AG04450 (cell line): Measurements from ENCODE around the gene CDH10. TPM values are rescaled to one million over a fixed set of nuclear protein-coding genes. Genes with fewer than 3 reads are reported as not detected.

Source experiments
- CTCF ChIA-PET: fragments of 300-600, 350-600 bp; formaldehyde crosslinking; extraction: SDS; loops from one replicate; lab custom pipeline; 2022; ENCODE audit warnings: antibody characterized with exemption, inconsistent platforms; lab: Charles Lee
- POLR2A ChIA-PET: fragments of 350-600 bp; formaldehyde crosslinking; extraction: SDS; loops from one replicate; lab custom pipeline; 2021; ENCODE audit warnings: antibody characterized with exemption, inconsistent platforms; lab: Yijun Ruan, JAX
- DNase-seq: peaks from one replicate; pipeline ENCODE4 v3.0.0-alpha.2; 2011; ENCODE audit warnings: low read depth, low spot score
- H3K27ac ChIP-seq: one replicate; pipeline ENCODE4 v1.5.1; 2012; ENCODE audit warnings: low read depth, low read length, control low read depth
- H3K27me3 ChIP-seq: one replicate; pipeline ENCODE4 v1.6.0; 2012; ENCODE audit warnings: low read length; ENCODE audit not compliant: control insufficient read depth, insufficient read depth
- H3K4me3 ChIP-seq: 2 replicates; pipeline ENCODE4 v1.5.1; 2011; ENCODE audit warnings: mild to moderate bottlenecking, low read depth, low read length, control low read depth
- H3K9me3 ChIP-seq: 2 replicates; pipeline ENCODE4 v1.5.1; 2012; ENCODE audit warnings: low read length; ENCODE audit not compliant: control insufficient read depth, insufficient read depth
- polyA plus RNA-seq: library from polyadenylated mRNA; depleted of rRNA; stranded (reverse); fragments of >200 nt; gene quantifications from 2 replicates; pipeline ENCODE4 v1.2.3, GENCODE V29; 2011
- TF ChIP-seq, protein P1 (sequence below): IDR thresholded peaks from 2 replicates; pipeline ENCODE4 v1.5.1; 2011; ENCODE audit warnings: low read depth, low read length, control low read depth, inconsistent platforms

Gene CDH10
- polyA plus RNA-seq, 1 experiment = not detected

- Histone ChIP-seq H3K9me3 (peaks cover 14% of the 10 kb centered on the region; the same call in 1 of the 2 replicates), H3K4me3 (no peak overlapping the region), H3K27me3 (no peaks in the 10 kb centered on the region), H3K27ac (no peak overlapping the region)
- no peak for DNase-seq
- TF ChIP-seq, protein P1, sequence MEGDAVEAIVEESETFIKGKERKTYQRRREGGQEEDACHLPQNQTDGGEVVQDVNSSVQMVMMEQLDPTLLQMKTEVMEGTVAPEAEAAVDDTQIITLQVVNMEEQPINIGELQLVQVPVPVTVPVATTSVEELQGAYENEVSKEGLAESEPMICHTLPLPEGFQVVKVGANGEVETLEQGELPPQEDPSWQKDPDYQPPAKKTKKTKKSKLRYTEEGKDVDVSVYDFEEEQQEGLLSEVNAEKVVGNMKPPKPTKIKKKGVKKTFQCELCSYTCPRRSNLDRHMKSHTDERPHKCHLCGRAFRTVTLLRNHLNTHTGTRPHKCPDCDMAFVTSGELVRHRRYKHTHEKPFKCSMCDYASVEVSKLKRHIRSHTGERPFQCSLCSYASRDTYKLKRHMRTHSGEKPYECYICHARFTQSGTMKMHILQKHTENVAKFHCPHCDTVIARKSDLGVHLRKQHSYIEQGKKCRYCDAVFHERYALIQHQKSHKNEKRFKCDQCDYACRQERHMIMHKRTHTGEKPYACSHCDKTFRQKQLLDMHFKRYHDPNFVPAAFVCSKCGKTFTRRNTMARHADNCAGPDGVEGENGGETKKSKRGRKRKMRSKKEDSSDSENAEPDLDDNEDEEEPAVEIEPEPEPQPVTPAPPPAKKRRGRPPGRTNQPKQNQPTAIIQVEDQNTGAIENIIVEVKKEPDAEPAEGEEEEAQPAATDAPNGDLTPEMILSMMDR = no peak
- POLR2A ChIA-PET = no interaction called here
- CTCF ChIA-PET = no interaction called here
Measured at GRCh38 chr5:24477958-24478357, 166.8 kb downstream of the CDH10 start.

DNA sequence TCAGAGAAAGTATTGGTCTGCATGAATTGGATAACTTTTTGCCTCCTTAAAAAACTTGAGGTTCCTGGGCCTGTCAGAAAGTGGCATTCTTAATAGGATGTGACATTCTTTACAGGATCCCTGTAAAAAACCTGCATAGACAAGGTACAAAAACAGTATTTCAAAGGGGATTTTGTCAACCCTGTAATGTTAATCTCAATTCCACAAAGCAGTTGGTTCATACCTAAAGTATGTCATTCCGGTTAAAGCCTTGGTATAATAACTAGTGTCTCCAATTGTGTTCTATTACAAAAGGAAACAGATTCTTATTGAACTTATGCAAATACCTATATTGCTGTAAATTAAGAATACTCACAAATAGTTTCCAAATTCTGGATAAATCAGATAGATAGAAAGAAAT, 169.7 kb downstream of the CDH10 start:
- TF ChIP-seq, protein P1 = no peak
- DNase-seq = no peak
- CTCF ChIA-PET = no interaction called here

DNA sequence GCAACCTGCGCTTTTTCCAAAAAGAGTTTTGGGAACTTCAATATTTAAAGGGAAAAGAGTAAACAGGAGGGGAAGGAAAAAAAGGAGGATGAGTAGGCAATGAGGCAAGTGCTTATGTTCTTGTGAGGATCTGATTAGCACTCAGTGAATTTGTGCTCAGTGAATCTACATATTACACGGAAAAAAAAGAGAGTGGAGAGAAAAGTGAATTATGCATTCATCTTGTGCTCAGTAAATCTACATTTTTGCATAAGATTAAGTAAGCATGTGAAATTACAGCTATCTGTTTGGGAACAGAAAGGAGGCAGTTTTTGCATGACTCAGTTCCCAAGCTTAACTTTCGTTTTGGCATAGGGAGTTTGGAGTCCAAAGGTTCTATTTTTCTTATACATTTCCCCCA, 170.1 kb downstream of the CDH10 start:
- Histone ChIP-seq H3K9me3 (peaks cover 11% of the 10 kb centered on the region; the same call in 1 of the 2 replicates), H3K27me3 (no peaks in the 10 kb centered on the region), H3K4me3 (no peak overlapping the region), H3K27ac (no peak overlapping the region)
- TF ChIP-seq, protein P1 = no peak
- POLR2A ChIA-PET = no interaction called here
- DNase-seq = no peak
- CTCF ChIA-PET = no interaction called here

More for the DNA sequence above, 169.7 kb downstream of the CDH10 start:
- no peaks in the 10 kb centered on the region for H3K27me3 ChIP-seq
- POLR2A ChIA-PET = no interaction called here
- no peak overlapping the region for H3K27ac ChIP-seq
- peaks cover 11% of the 10 kb centered on the region; the same call in 1 of the 2 replicates for H3K9me3 ChIP-seq
- H3K4me3 ChIP-seq = no peak overlapping the region

GRCh38 chr5:24472518-24472917, 172.3 kb downstream of the CDH10 start:
- TF ChIP-seq, protein P1 = no peak
- Histone ChIP-seq H3K9me3 (peaks cover 6% of the 10 kb centered on the region; the same call in 1 of the 2 replicates), H3K4me3 (no peak overlapping the region), H3K27me3 (no peaks in the 10 kb centered on the region), H3K27ac (no peak overlapping the region)
- DNase-seq = no peak
- CTCF ChIA-PET = no interaction called here
- POLR2A ChIA-PET = no interaction called here

GRCh38 chr5:24444414-24444813, 200.4 kb downstream of the CDH10 start:
- Histone ChIP-seq H3K4me3 (no peak overlapping the region), H3K27ac (no peak overlapping the region), H3K27me3 (no peaks in the 10 kb centered on the region), H3K9me3 (peaks cover 3% of the 10 kb centered on the region)
- TF ChIP-seq, protein P1 = no peak
- CTCF ChIA-PET = no interaction called here
- POLR2A ChIA-PET = no interaction called here
- DNase-seq = no peak
